ENCODE data around the gene DES. TPM values are rescaled to one million over a fixed set of nuclear protein-coding genes. Genes with fewer than 3 reads are reported as not detected.

The DES gene
- total RNA-seq, 1 donor from 2014 or later, result not detected

- TF ChIP-seq CTCF (IDR thresholded peaks at IDR 0.05), result no peak
- H3K4me1 Mint-ChIP-seq (ENCODE audit: unreplicated experiment), result peaks cover 2% of the 10 kb centered on the region
- no peaks in the 10 kb centered on the region for H3K27me3 Mint-ChIP-seq (ENCODE audit: unreplicated experiment)
- H3K4me3 Mint-ChIP-seq (ENCODE audit: unreplicated experiment), result no peak overlapping the region
- no peak overlapping the region for H3K27ac Mint-ChIP-seq (ENCODE audit: unreplicated experiment)
- no peaks in the 10 kb centered on the region for H3K9me3 Mint-ChIP-seq (ENCODE audit: unreplicated experiment)
- DNase-seq (ENCODE audit: extremely low spot score, unreplicated experiment), result no peak
- H3K36me3 Mint-ChIP-seq (ENCODE audit: unreplicated experiment), result no peaks in the 10 kb centered on the region
Observed at GRCh38 chr2:219435701-219436100, 17.5 kb downstream of the DES start.

- H3K9me3 Mint-ChIP-seq (ENCODE audit: unreplicated experiment), result no peaks in the 10 kb centered on the region
Observed at GRCh38 chr2:219436491-219436890, 18.3 kb downstream of the DES start.

GRCh38 chr2:219437141-219437540 is 19.0 kb downstream of the DES start:
- TF ChIP-seq CTCF (IDR thresholded peaks at IDR 0.05), result no peak
- DNase-seq (ENCODE audit: extremely low spot score, unreplicated experiment), result no peak
- Mint-ChIP-seq H3K27me3 (ENCODE audit: unreplicated experiment) (no peaks in the 10 kb centered on the region), H3K4me1 (ENCODE audit: unreplicated experiment) (peaks cover 9% of the 10 kb centered on the region), H3K27ac (ENCODE audit: unreplicated experiment) (no peak overlapping the region), H3K4me3 (ENCODE audit: unreplicated experiment) (no peak overlapping the region), H3K36me3 (ENCODE audit: unreplicated experiment) (no peaks in the 10 kb centered on the region), H3K9me3 (ENCODE audit: unreplicated experiment) (no peaks in the 10 kb centered on the region)

More at GRCh38 chr2:219436491-219436890, 18.3 kb downstream of the DES start:
- Mint-ChIP-seq H3K27me3 (ENCODE audit: unreplicated experiment) (no peaks in the 10 kb centered on the region), H3K36me3 (ENCODE audit: unreplicated experiment) (no peaks in the 10 kb centered on the region), H3K4me1 (ENCODE audit: unreplicated experiment) (peaks cover 8% of the 10 kb centered on the region), H3K4me3 (ENCODE audit: unreplicated experiment) (no peak overlapping the region), H3K27ac (ENCODE audit: unreplicated experiment) (no peak overlapping the region)
- no peak for TF ChIP-seq CTCF (IDR thresholded peaks at IDR 0.05)
- no peak for DNase-seq (ENCODE audit: extremely low spot score, unreplicated experiment)

GRCh38 chr2:219437690-219438206 is 19.6 kb downstream of the DES start:
- Mint-ChIP-seq H3K4me1 (ENCODE audit: unreplicated experiment) (peaks cover 14% of the 10 kb centered on the region), H3K27ac (ENCODE audit: unreplicated experiment) (no peak overlapping the region), H3K9me3 (ENCODE audit: unreplicated experiment) (no peaks in the 10 kb centered on the region), H3K36me3 (ENCODE audit: unreplicated experiment) (no peaks in the 10 kb centered on the region), H3K4me3 (ENCODE audit: unreplicated experiment) (no peak overlapping the region), H3K27me3 (ENCODE audit: unreplicated experiment) (no peaks in the 10 kb centered on the region)
- no peak for TF ChIP-seq CTCF (IDR thresholded peaks at IDR 0.05)
- DNase-seq (ENCODE audit: extremely low spot score, unreplicated experiment), result no peak

GRCh38 chr2:219438453-219438852 is 20.3 kb downstream of the DES start:
- no peaks in the 10 kb centered on the region for H3K36me3 Mint-ChIP-seq (ENCODE audit: unreplicated experiment)
- no peak for DNase-seq (ENCODE audit: extremely low spot score, unreplicated experiment)
- H3K27ac Mint-ChIP-seq (ENCODE audit: unreplicated experiment), result no peak overlapping the region
- no peak overlapping the region for H3K4me3 Mint-ChIP-seq (ENCODE audit: unreplicated experiment)
- H3K4me1 Mint-ChIP-seq (ENCODE audit: unreplicated experiment), result peaks cover 20% of the 10 kb centered on the region
- no peaks in the 10 kb centered on the region for H3K27me3 Mint-ChIP-seq (ENCODE audit: unreplicated experiment)
- no peak for TF ChIP-seq CTCF (IDR thresholded peaks at IDR 0.05)
- H3K9me3 Mint-ChIP-seq (ENCODE audit: unreplicated experiment), result no peaks in the 10 kb centered on the region

All from osteocyte (in vitro differentiated cells).